Right cardiac atrium (tissue), 5 donors: ENCODE results near the gene SSR2. TPM values are rescaled to one million over a fixed set of nuclear protein-coding genes. Genes with fewer than 3 reads are reported as not detected.

Experiments
- ATAC-seq, 2 donors: fragments of 200-7000 bp; cut with Tn5 transposase; one replicate each; pipeline versions ENCODE4 v1.8.0 to v1.9.1; 2020; ENCODE audit warnings: moderate library complexity in 2 of 2, mild to moderate bottlenecking in 1 of 2
- DNase-seq, 3 donors: peaks; one replicate each; pipeline ENCODE4 v3.0.0-alpha.2; 2020
- H3K27ac ChIP-seq: one replicate; pipeline ENCODE4 v1.5.1; 2013; ENCODE audit warnings: mild to moderate bottlenecking, low read length, control low read depth, moderate library complexity
- H3K27me3 ChIP-seq: one replicate; pipeline ENCODE4 v1.6.1; 2013; ENCODE audit not compliant: control insufficient read depth, insufficient read depth
- H3K4me1 ChIP-seq: one replicate; pipeline ENCODE4 v1.6.1; 2013; ENCODE audit warnings: low read length; ENCODE audit not compliant: control insufficient read depth, insufficient read depth
- H3K4me3 ChIP-seq: one replicate; pipeline ENCODE4 v1.5.1; 2013; ENCODE audit warnings: low read length, control low read depth
- H3K9me3 ChIP-seq: one replicate; pipeline ENCODE4 v1.6.1; 2013; ENCODE audit warnings: low read length; ENCODE audit not compliant: control insufficient read depth
- whole genome bisulfite sequencing: extraction: QIAGEN DNeasy Blood & Tissue Kit; methylation state at CpG from one replicate; pipeline ENCODE4 v1.1.7; 2013; 5-methylcytosine and 5-hydroxymethylcytosine counted together
- intact Hi-C, 4 donors: fragments of 100-400 bp; cut with DNase I; formaldehyde crosslinking; loops; one replicate each; pipeline versions ENCODE4 v1.11.0 to v1.14.0; 2022 to 2023
- polyA plus RNA-seq: library from polyadenylated mRNA; stranded (reverse); fragments of 200-250 nt; gene quantifications from one replicate; pipeline ENCODE4 v1.2.3, GENCODE V29; 2013
- total RNA-seq, 4 donors: library from RNA; stranded (reverse); fragmentation: NEBNext Ultra II Directional; extraction: Animal tissue kit (Norgen Biotek cat#: 25700); gene quantifications; one replicate each; pipeline ENCODE4 v1.2.1, GENCODE V29; 2021
- donor health status: healthy with polysubstance abuse.
- donor health status: DM: no; HTN: yes; CAD: no.
- donor health status: DM: no; HTN: no; CAD: no.
- donor health status: DM: no; HTN: yes; CAD: no; lungs with severe emphysema.
- donor health status: DM: yes; HTN: yes; CAD: no.

SSR2 gene
- total and polyA plus RNA-seq, 5 donors, result 82.0 to 112 (median 93.3) TPM

- no peak for DNase-seq
- Histone ChIP-seq H3K27me3 (no peaks in the 10 kb centered on the region), H3K27ac (no peak overlapping the region), H3K4me3 (no peak overlapping the region), H3K4me1 (no peaks in the 10 kb centered on the region), H3K9me3 (no peaks in the 10 kb centered on the region)
- 100% methylated on average over 1 of the region's 1 CpG for WGBS
- intact Hi-C loops, result loop anchor here in 1 of 4 donors (10.0 kb wide), 1 partner anchor 52 kb away; no protein-coding TSS in a partner anchor
- ATAC-seq, result no peak
Observed at GRCh38 chr1:156056326-156056849, 35.6 kb upstream of the SSR2 start.

DNA sequence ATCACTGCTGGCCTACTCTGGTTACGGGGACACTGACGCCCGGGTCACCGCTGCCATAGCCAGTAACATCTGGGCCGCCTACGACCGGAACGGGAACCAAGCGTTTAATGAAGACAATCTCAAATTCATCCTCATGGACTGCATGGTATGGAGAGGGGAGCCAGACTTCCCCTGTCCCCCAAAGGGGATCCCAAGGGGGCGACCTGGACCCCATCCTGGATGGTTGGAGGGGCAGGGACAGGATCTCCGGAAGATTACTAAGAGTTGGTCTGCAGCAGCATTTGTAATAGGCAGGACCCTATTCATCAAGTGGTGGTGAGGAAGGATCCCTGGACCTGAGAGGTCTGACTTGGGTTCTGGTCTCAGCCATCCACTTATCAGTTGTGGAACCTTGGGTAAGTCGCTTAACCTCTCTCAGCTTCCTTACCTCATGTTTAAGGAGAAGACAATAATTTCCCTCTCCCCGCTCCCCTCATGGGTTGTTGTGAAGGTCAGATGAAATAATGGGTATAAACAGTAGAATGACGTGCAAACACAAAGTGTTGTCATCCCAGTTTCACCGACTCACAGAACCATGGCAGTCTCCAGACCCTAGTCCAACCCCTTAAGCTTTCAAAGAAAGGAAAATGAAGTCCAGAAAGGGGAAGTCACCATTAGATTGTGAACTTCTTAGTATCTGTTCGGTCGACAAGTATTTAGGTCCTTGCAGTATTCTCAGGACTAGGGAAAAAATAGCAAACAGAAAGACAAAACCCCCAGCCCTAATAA is 34.7 kb upstream of the SSR2 start:
- Histone ChIP-seq H3K27me3 (no peaks in the 10 kb centered on the region), H3K9me3 (no peaks in the 10 kb centered on the region), H3K27ac (peak overlapping the region; percentile 59), H3K4me3 (peak overlapping the region; percentile 64), H3K4me1 (no peaks in the 10 kb centered on the region)
- intact Hi-C loops, result loop anchor here in 1 of 4 donors (10.0 kb wide), 1 partner anchor 51 kb away; no protein-coding TSS in a partner anchor
- ATAC-seq, result no peak
- no peak for DNase-seq
- 21% methylated on average over 17 of the region's 17 CpGs for WGBS

DNA sequence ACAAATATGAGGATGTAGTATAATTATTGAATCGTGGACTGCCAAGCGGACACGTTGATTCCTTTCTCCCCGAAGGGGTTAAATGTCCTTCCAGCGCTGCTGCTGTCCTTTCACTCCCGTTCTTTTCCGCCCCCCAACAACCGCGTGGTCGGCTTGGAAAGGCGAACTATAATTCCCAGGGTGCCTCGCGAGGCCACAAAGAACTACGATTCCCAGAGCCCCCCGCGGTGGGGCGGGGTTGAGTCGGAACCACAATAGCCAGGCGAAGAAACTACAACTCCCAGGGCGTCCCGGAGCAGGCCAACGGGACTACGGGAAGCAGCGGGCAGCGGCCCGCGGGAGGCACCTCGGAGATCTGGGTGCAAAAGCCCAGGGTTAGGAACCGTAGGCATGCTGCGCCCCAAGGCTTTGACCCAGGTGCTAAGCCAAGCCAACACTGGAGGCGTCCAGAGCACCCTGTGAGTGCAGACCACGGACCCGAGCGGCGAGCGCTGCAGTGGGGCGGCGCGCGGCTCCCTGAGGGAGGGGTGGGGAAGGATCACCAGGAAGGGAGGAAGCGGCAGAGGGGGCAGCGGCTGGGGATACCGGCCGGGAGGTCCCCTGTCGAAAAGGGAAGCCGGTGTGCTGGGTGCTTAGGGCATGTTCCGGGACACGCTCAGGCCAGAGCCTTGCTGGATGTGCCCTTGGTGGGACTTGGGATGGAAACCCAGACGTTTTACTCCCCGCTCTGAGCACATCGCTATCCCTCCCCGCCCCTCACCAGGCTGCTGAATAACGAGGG is 33.9 kb upstream of the SSR2 start, which contains the start of gene LAMTOR2:
Gene LAMTOR2, plus strand, starts transcription at position 283 of the 781 bp plus-strand sequence. Its CDS starts 108 bp downstream, at position 391.
- intact Hi-C loops, result loop anchor here in 1 of 4 donors (10.0 kb wide), 1 partner anchor 50 kb away; no protein-coding TSS in a partner anchor
- under 1% methylated on average over 53 of the region's 53 CpGs for WGBS
- H3K4me3 ChIP-seq, result peak within 1 kb of the TSS; percentile 64
- peak; percentile 99 to 100 (median 99) for DNase-seq
- no peaks in the 10 kb centered on the region for H3K4me1 ChIP-seq
- peak; percentile 92 to 94 for ATAC-seq
- no peaks in the 10 kb centered on the region for H3K9me3 ChIP-seq
- H3K27ac ChIP-seq, result peak within 1 kb of the TSS; percentile 99
- H3K27me3 ChIP-seq, result no peaks in the 10 kb centered on the region

DNA sequence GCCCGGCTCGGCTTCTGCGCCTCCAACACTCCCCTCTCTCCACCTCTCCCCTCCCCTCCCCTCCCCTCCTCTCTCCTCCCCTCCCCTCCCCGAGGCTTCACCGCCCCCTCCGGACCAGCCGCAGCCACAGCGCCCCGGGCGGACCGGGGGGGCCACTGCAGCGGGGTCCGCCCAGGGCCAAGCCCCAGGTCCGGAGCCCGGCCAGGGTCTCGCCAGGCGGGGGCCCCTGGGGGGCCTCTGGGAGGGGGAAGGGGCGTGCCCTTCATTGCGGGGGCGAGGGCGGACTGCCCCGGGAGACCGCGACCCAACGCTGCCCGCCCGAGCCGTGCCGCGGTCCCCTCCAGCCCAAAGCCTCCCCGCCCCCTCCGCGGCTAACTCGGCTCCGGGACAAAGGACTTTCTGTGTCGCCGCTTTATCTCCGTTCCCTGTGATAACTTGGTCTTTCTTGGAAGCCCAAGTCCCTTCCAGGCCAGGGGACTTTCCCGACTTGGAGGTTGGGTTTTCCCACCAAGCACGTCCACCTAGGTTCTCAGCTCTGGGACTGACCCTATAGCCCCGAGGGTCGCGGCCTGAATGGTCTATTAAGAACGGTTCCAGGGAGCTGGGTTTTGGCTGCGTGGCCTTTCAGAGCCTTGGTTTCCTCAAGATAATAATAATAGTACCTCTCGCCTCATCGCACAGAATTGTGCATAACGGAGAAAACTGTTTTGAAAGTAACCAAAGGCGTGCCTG is 33.2 kb upstream of the SSR2 start, which contains the start of gene UBQLN4:
Gene UBQLN4, minus strand, starts transcription at position 31 of the 732 bp plus-strand sequence. CDS start 97 bp downstream, outside the sequence.
- DNase-seq (peak; percentile 92 to 95 (median 95)), ATAC-seq (peak; percentile 78 to 82)
- intact Hi-C loops, result loop anchor here in 1 of 4 donors (10.0 kb wide), 1 partner anchor 49 kb away; no protein-coding TSS in a partner anchor
- Histone ChIP-seq H3K9me3 (no peaks in the 10 kb centered on the region), H3K27ac (peak within 1 kb of the TSS; percentile 99), H3K4me1 (no peaks in the 10 kb centered on the region), H3K4me3 (peak within 1 kb of the TSS; percentile 64), H3K27me3 (no peaks in the 10 kb centered on the region)
- under 1% methylated on average over 47 of the region's 49 CpGs for WGBS

- peak overlapping the region; percentile 64 for H3K4me3 ChIP-seq
- no peaks in the 10 kb centered on the region for H3K27me3 ChIP-seq
- H3K9me3 ChIP-seq, result no peaks in the 10 kb centered on the region
- no peaks in the 10 kb centered on the region for H3K4me1 ChIP-seq
- H3K27ac ChIP-seq, result peak overlapping the region; percentile 87
- DNase-seq (peak; percentile 72 to 87 (median 86)), ATAC-seq (peak; percentile 3 to 11)
- WGBS, result under 1% methylated on average over 57 of the region's 63 CpGs
- intact Hi-C loops, result loop anchor here in 1 of 4 donors (10.0 kb wide), 1 partner anchor 48 kb away; no protein-coding TSS in a partner anchor
Observed at GRCh38 chr1:156052862-156053767, 32.4 kb upstream of the SSR2 start.

DNA sequence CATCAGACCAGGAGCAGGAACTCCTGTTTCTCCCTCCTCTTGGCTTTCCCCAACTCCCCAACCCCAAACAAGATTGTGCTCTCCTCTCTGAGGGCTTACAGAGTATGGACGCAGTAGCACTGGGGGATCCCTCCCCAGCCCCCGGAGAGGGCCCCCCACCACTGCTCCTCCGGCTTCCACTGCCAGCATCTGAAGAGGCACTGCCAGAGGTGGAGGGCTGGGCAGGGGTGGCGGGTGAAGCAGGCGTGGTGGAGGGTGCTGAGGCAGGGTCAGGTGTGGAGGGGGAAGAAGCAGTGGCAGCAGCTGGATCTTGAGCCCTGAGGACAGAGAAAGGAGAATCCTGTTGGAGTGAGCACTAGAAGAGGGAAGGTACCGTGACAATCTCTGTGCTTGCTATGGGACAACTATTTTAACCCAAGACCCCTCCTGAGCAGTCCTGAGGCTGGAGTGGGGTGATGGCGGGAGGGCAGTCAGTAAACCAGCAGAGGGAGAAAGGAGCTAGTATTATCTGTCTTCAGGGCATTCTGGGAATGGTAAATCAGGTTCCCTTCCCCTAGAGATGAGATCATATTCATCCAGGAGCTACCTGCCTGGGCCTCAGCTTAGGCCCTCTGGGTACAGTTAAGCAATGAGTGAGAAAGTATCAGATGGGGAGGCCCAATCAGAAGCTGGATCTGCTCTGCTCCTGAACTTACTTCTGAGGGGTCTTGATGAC is 30.4 kb upstream of the SSR2 start:
- Histone ChIP-seq H3K27me3 (no peaks in the 10 kb centered on the region), H3K4me1 (no peaks in the 10 kb centered on the region), H3K4me3 (no peak overlapping the region), H3K9me3 (no peaks in the 10 kb centered on the region), H3K27ac (peak overlapping the region; percentile 22)
- intact Hi-C loops, result loop anchor here in 1 of 4 donors (10.0 kb wide), 1 partner anchor 46 kb away; no protein-coding TSS in a partner anchor
- WGBS, result 87% methylated on average over 7 of the region's 7 CpGs
- no peak for ATAC-seq
- DNase-seq, result no peak

- Histone ChIP-seq H3K27me3 (no peaks in the 10 kb centered on the region), H3K4me1 (no peaks in the 10 kb centered on the region), H3K27ac (no peak overlapping the region), H3K9me3 (no peaks in the 10 kb centered on the region), H3K4me3 (no peak overlapping the region)
- no peak for ATAC-seq
- intact Hi-C loops, result loop anchor here in 1 of 4 donors (10.0 kb wide), 1 partner anchor 46 kb away; no protein-coding TSS in a partner anchor
- 57% methylated on average over 4 of the region's 4 CpGs for WGBS
- peak in 2 of 3 donors; percentile 59 to 63 for DNase-seq
Observed at GRCh38 chr1:156050376-156050775, 29.6 kb upstream of the SSR2 start.

DNA sequence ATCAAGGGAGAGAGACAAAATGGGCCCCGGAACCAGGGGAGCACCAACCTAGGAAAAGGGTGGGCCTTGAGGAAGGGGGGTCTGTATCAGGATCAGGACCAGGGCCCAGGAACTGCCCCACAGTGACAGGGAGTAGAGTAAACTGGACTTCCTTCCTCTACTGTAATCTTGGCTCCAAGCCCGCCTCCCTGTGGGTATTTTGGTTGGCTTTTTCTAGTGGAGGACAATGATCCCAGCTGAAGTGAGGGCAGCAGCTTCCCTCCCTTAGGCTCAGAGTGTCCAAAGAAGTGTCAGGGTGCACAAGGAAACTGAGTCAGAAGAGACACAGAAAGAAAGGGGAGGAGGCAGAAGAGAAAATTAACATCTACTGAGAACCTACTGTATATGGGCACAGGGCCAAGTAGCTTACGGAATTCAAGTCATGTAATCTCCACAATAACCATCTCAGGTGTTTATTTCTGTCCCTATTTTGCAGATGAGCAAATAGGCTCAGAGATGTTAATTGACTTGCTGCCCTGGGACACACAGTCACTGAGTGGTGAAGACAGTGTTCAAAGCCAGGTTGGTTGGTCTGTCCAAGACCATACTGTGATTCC is 28.0 kb upstream of the SSR2 start:
- ATAC-seq, result no peak
- Histone ChIP-seq H3K9me3 (no peaks in the 10 kb centered on the region), H3K4me1 (no peaks in the 10 kb centered on the region), H3K27ac (no peak overlapping the region), H3K27me3 (no peaks in the 10 kb centered on the region), H3K4me3 (no peak overlapping the region)
- intact Hi-C loops, result no loop called here
- no peak for DNase-seq
- 79% methylated on average over 3 of the region's 3 CpGs for WGBS

DNA sequence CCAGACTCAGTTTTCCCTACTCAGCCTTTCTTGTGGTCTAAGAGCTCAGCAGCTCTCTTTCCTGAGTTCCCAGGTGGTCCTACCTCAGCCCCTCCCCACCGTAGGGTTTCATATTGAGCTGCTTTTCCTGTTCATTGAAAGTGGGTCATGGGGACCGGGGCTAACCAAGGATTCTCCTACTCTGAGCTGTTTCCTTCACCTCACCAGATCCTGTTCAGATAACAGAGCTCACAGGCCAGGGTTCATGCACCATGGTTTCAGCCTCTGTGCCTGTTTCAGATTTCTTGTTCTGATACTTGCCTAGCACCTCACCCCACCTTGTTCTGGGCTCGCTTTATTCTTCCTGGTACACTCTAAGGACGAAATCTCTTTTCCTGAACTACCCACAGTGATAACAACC is 24.3 kb upstream of the SSR2 start:
- ATAC-seq (no peak), DNase-seq (no peak)
- Histone ChIP-seq H3K27me3 (no peaks in the 10 kb centered on the region), H3K4me3 (no peak overlapping the region), H3K9me3 (no peaks in the 10 kb centered on the region), H3K27ac (no peak overlapping the region), H3K4me1 (no peaks in the 10 kb centered on the region)
- WGBS, result 92% methylated on average over 4 of the region's 4 CpGs
- intact Hi-C loops, result no loop called here
